ENCODE results near the gene TXNL4A.

TXNL4A gene

GRCh38 chr18:79982736-79983135 is 5.6 kb downstream of the TXNL4A start:
- no peak for TF ChIP-seq CTCF (conservative IDR thresholded peaks at IDR 0.05; ENCODE audit: low read depth, low read length)
- DNase-seq (ENCODE audit: low read depth), result peak; percentile 63
- H3K4me3 ChIP-seq (ENCODE audit: low read depth, low read length), result no peak overlapping the region

DNA sequence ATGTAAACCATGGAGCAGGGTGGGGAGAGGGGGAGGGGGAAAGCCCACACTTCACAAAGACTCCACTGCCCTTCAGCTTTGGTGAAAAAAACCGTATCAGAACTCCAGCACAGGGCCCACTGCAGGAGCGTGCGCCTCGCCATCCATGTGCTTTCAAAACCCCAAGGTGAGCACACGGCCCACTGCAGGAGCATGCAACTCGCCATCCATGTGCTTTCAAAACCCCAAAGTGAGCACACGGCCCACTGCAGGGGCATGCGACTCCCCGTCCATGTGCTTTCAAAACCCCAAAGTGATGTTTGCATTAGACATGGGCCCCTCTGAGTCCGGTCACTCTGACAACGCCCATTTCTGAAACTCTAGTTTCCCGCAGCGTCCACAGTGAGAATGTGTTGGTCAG is 7.8 kb downstream of the TXNL4A start:
- TF ChIP-seq CTCF (conservative IDR thresholded peaks at IDR 0.05; ENCODE audit: low read depth, low read length), result no peak
- no peak overlapping the region for H3K4me3 ChIP-seq (ENCODE audit: low read depth, low read length)
- DNase-seq (ENCODE audit: low read depth), result no peak

DNA sequence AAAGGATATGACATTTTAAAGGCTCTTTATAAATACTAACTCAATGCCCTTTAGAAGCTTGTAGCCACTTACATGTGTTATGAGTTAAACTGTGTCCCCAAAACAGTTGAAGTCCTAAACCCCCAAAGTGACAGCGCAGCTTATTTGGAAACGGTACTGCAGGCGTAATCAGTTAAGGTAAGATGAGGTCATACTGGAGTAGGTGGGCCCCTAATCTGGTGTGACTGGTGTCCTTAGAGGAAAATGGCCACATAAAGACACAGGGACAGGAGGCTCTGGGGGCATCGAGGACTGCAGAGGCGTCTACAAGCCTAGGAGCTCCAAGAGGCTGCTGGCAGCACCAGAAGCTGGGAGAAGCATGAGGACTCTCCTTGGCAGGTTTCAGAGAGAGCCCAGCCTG is 8.5 kb downstream of the TXNL4A start:
- no peak for TF ChIP-seq CTCF (conservative IDR thresholded peaks at IDR 0.05; ENCODE audit: low read depth, low read length)
- DNase-seq (ENCODE audit: low read depth), result no peak
- no peak overlapping the region for H3K4me3 ChIP-seq (ENCODE audit: low read depth, low read length)

- H3K4me3 ChIP-seq (ENCODE audit: low read depth, low read length), result no peak overlapping the region
- DNase-seq (ENCODE audit: low read depth), result no peak
- TF ChIP-seq CTCF (conservative IDR thresholded peaks at IDR 0.05; ENCODE audit: low read depth, low read length), result no peak
These were observed 12.2 kb downstream of the TXNL4A start for GRCh38 chr18:79975985-79976680.

GRCh38 chr18:79975043-79975442 is 13.3 kb downstream of the TXNL4A start:
- no peak for TF ChIP-seq CTCF (conservative IDR thresholded peaks at IDR 0.05; ENCODE audit: low read depth, low read length)
- H3K4me3 ChIP-seq (ENCODE audit: low read depth, low read length), result no peak overlapping the region
- DNase-seq (ENCODE audit: low read depth), result no peak

- no peak for DNase-seq (ENCODE audit: low read depth)
- H3K4me3 ChIP-seq (ENCODE audit: low read depth, low read length), result no peak overlapping the region
- TF ChIP-seq CTCF (conservative IDR thresholded peaks at IDR 0.05; ENCODE audit: low read depth, low read length), result no peak
These were observed 14.2 kb downstream of the TXNL4A start for GRCh38 chr18:79974025-79974654.

DNA sequence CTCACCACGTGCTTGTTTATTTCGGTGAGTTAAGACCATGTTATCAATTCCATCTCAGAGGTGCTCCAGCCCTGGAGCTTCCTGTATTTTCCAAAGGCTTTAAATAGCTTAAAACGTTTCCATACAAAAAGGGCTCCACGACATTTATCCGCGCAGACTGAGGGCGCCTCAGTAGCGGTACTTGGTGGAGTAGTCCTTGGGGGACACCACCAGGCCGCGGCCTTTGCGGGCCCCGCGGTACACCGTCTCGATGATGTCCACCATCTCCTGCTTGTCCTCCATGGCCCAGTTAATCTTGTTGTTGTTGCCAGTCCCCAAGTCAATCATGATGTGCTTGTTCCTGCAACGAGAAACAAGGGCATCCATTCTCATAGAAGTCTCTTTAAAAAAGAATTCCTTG is 14.8 kb downstream of the TXNL4A start:
- no peak overlapping the region for H3K4me3 ChIP-seq (ENCODE audit: low read depth, low read length)
- DNase-seq (ENCODE audit: low read depth), result no peak
- TF ChIP-seq CTCF (conservative IDR thresholded peaks at IDR 0.05; ENCODE audit: low read depth, low read length), result no peak

All from choroid plexus epithelial cell (primary cell).